Measurements from ENCODE around the gene FA2H. TPM values are rescaled to one million over a fixed set of nuclear protein-coding genes. Genes with fewer than 3 reads are reported as not detected.
"Not testable (repeated sequence)": the region's sequence is repeated elsewhere in the genome, so short reads cannot be mapped to it uniquely, and the experiment has no call there.

Gene FA2H, protein sequence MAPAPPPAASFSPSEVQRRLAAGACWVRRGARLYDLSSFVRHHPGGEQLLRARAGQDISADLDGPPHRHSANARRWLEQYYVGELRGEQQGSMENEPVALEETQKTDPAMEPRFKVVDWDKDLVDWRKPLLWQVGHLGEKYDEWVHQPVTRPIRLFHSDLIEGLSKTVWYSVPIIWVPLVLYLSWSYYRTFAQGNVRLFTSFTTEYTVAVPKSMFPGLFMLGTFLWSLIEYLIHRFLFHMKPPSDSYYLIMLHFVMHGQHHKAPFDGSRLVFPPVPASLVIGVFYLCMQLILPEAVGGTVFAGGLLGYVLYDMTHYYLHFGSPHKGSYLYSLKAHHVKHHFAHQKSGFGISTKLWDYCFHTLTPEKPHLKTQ
- total RNA-seq = 1 to 10 TPM; 1.2 to 4.2 (median 2.0) TPM

DNA sequence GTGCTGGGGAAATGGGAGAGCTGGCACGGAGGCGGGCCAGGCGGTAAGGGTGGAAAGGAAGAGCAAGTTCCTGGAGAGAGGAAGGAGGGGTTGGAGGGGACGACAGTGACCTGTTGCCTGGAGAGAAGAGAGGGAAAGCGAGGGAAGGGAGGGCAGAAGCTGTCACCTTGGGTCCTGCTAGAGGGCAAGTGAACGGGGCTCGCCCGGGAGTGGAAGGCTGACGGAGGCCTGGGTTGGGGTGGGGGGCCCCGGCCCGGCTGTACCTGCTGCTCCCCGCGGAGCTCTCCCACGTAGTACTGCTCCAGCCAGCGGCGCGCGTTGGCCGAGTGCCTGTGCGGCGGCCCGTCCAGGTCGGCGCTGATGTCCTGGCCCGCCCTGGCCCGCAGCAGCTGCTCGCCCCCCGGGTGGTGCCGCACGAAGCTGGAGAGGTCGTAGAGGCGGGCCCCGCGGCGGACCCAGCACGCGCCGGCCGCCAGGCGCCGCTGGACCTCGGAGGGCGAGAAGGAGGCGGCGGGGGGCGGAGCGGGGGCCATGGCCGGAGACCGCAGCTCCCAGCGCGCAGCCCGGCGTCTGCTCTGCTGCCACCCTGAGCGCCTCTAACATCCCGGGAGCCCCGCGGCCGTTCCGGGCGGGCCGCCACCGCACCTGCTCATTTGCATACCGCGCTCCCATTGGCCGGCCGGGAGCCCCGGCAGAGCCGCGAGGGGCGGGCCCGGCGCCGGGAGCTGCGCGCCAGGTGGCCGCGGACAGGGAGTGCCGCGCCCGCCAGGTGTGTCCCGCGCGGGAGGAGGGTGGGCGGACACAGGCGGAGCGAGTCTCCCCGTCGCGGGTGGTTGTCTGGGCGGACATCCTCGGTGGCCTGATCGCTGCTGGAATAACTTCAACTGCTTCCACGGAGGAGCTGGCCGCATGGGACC, at the start of gene FA2H:
Gene FA2H, minus strand, starts transcription at position 598 of the 917 bp plus-strand sequence. Its CDS starts 65 bp downstream, at position 533.
- TF ChIP-seq POLR2A (IDR thresholded peaks at IDR 0.05) = peak in 1 of 2 donors; percentile 93
- TF ChIP-seq, protein P1, sequence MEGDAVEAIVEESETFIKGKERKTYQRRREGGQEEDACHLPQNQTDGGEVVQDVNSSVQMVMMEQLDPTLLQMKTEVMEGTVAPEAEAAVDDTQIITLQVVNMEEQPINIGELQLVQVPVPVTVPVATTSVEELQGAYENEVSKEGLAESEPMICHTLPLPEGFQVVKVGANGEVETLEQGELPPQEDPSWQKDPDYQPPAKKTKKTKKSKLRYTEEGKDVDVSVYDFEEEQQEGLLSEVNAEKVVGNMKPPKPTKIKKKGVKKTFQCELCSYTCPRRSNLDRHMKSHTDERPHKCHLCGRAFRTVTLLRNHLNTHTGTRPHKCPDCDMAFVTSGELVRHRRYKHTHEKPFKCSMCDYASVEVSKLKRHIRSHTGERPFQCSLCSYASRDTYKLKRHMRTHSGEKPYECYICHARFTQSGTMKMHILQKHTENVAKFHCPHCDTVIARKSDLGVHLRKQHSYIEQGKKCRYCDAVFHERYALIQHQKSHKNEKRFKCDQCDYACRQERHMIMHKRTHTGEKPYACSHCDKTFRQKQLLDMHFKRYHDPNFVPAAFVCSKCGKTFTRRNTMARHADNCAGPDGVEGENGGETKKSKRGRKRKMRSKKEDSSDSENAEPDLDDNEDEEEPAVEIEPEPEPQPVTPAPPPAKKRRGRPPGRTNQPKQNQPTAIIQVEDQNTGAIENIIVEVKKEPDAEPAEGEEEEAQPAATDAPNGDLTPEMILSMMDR (IDR thresholded peaks at IDR 0.05) = peak in 4 of 6 experiments; percentile 29 to 59 (median 48)
- H3K27ac ChIP-seq = peak within 1 kb of the TSS in 2 of 3 donors; percentile 56 to 57
- peak; percentile 95 to 96 for DNase-seq
- intact Hi-C loops (cut with DNase I) = no loop called here
- H3K27me3 ChIP-seq = no peaks in the 10 kb centered on the region
- no peaks in the 10 kb centered on the region for H3K9me3 ChIP-seq
- no peaks in the 10 kb centered on the region for H3K36me3 ChIP-seq
- 1 to 2% methylated on average over 28 to 52 of the region's 94 CpGs for WGBS, 2 donors
- H3K4me3 ChIP-seq (replicated peaks in 1 of 3) = peak within 1 kb of the TSS in 2 of 3 donors; percentile 28 to 49
- peaks cover 10 to 20% of the 10 kb centered on the region in 2 donors for H3K4me1 ChIP-seq

DNA sequence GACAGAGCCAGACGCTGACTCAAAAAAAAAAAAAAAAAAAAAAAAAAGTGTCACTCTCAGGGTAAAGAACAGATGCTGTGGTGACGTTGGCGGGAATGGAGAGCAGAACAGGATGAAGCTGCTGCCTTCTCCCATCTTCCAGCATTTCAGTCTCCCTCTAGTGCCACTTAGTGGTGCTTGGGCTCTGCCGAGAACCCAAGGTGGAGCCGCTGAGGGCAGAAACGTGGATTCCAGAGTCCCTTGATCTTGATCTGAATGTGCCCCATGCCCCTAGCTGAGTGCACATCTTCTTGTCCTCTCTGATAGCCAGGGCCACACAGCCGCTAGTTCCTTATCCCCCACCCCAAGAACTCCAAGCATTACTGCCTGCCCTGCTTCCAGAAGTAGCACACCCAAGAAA, 43.2 kb upstream of the FA2H start:
- Histone ChIP-seq H3K27me3 (no peaks in the 10 kb centered on the region), H3K4me1 (peaks cover 0 to 6% of the 10 kb centered on the region in 2 donors), H3K4me3 (replicated peaks in 1 of 3) (no peak overlapping the region), H3K9me3 (no peaks in the 10 kb centered on the region), H3K27ac (no peak overlapping the region), H3K36me3 (no peaks in the 10 kb centered on the region)
- WGBS, 2 donors = 54 to 59% methylated on average over 7 of the region's 7 CpGs
- no peak for TF ChIP-seq POLR2A (IDR thresholded peaks at IDR 0.05)
- TF ChIP-seq, protein P1 (IDR thresholded peaks at IDR 0.05) = no peak
- intact Hi-C loops (cut with DNase I) = no loop called here
- no peak for DNase-seq

DNA sequence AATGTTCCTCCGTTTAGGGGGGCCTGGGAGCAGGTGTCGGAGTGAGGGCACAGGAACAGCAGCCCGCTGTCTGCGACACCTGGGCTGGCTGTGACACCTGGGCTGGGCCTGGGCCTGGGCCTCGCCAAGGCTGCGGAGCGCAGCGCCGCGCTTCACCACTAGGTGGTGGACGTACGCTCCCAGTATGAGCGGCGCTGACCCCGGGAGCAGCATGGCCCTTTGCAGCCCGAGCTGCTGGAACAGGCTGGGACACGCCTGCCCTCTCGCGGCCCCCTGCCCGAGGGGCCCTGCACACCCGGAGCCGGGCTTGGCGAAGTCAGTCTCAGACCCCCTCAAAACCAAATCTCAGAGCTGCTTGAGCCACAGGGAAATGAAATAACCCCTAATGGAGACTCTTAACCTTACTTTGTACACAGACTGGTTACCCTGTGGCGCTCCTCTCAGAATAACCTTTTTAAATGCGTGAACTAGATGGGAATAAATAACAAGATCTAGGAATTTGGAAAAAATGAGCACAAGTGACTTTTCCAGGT, 38.6 kb upstream of the FA2H start:
- H3K36me3 ChIP-seq = no peaks in the 10 kb centered on the region
- peak; percentile 86 to 87 for DNase-seq
- TF ChIP-seq, protein P1 (IDR thresholded peaks at IDR 0.05) = peak; percentile 89 to 98 (median 94)
- TF ChIP-seq POLR2A (IDR thresholded peaks at IDR 0.05) = no peak
- no peaks in the 10 kb centered on the region for H3K9me3 ChIP-seq
- peaks cover 0 to 14% of the 10 kb centered on the region in 2 donors for H3K4me1 ChIP-seq
- H3K27ac ChIP-seq = no peak overlapping the region
- 9 to 28% methylated on average over 6 to 19 of the region's 25 CpGs for WGBS, 2 donors
- H3K27me3 ChIP-seq = no peaks in the 10 kb centered on the region
- intact Hi-C loops (cut with DNase I) = loop anchor here (5.0 kb wide), 1 partner anchor 49 kb away; no protein-coding TSS in a partner anchor
- H3K4me3 ChIP-seq (replicated peaks in 1 of 3) = no peak overlapping the region

DNA sequence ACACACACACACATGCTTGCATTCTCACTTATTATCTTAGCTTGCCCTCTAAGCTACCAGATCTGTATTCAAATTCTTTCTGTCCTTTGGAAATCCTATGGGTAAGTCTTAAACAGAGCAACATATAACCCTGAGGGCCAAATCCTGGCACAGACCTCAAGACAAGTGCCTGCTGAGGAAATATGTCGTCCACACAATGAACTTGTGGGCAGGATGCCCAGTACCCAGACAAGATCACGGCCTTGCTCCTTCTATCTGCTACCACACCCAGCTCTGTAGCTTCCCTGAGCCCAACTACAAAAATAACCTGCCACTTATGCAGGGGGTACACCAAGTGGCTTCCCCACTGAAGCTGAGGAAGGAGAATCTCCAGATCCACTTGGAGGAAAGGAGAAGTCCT, 37.3 kb upstream of the FA2H start:
- H3K27ac ChIP-seq = no peak overlapping the region
- no peak overlapping the region for H3K4me3 ChIP-seq (replicated peaks in 1 of 3)
- WGBS, 2 donors = 12 to 32% methylated on average over 2 of the region's 2 CpGs
- DNase-seq = peak; percentile 21 to 23
- TF ChIP-seq POLR2A (IDR thresholded peaks at IDR 0.05) = no peak
- TF ChIP-seq, protein P1 (IDR thresholded peaks at IDR 0.05) = no peak
- H3K36me3 ChIP-seq = no peaks in the 10 kb centered on the region
- H3K9me3 ChIP-seq = no peaks in the 10 kb centered on the region
- no peaks in the 10 kb centered on the region for H3K27me3 ChIP-seq
- intact Hi-C loops (cut with DNase I) = loop anchor here (5.0 kb wide), 1 partner anchor 50 kb away; no protein-coding TSS in a partner anchor
- H3K4me1 ChIP-seq = peaks cover 0 to 14% of the 10 kb centered on the region in 2 donors

DNA sequence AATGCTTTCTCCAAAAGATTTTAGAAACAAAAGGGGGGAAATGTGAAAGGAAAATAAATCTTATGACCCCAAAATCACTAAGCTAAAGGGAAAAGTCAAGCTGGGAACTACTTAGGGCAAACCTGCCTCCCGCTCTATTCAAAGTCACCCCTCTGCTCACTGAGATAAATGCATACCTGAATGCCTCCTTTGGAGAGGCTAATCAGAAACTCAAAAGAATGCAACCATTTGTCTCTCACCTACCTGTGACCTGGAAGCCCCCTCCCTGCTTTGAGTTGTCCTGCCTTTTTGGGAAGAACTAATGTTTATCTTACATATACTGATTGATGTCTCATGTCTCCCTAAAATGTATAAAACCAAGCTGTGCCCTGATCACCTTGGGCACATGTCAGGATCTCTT, 36.6 kb upstream of the FA2H start:
- WGBS, 2 donors = 82 to 96% methylated on average over 1 of the region's 1 CpG
- not testable (repeated sequence) for DNase-seq; H3K27me3 ChIP-seq; H3K4me3 ChIP-seq (replicated peaks in 1 of 3); H3K9me3 ChIP-seq; H3K36me3 ChIP-seq; H3K27ac ChIP-seq
- peaks cover 0 to 14% of the 10 kb centered on the region in 2 donors for H3K4me1 ChIP-seq
- intact Hi-C loops (cut with DNase I) = loop anchor here (5.0 kb wide), 1 partner anchor 51 kb away; no protein-coding TSS in a partner anchor
